Neural cell (in vitro differentiated cells): Measurements from ENCODE around the gene LGI4. TPM values are rescaled to one million over a fixed set of nuclear protein-coding genes. Genes with fewer than 3 reads are reported as not detected.

Experiments used
- H2AFZ ChIP-seq: fragments of 200-600, 300-800 bp; sonication (generic), shearing (Covaris generic); 2 replicates; pipeline ENCODE4 v1.6.0; 2014; ENCODE audit warnings: low read depth, mild to moderate bottlenecking, antibody characterized with exemption, low read length, moderate library complexity
- H3F3A ChIP-seq: fragments of 200-600 bp; shearing (Covaris generic); 2 replicates; pipeline ENCODE4 v1.6.1; 2016; ENCODE audit warnings: mild to moderate bottlenecking, moderate library complexity, mixed read lengths, antibody characterized with exemption, low read length; ENCODE audit not compliant: insufficient read depth, poor library complexity, severe bottlenecking
- H3K27ac ChIP-seq: fragments of 200-600, 300-800 bp; sonication (generic), shearing (Covaris generic); 2 replicates; pipeline ENCODE4 v1.5.1; 2014; ENCODE audit warnings: mild to moderate bottlenecking, low read length, moderate library complexity
- H3K27me3 ChIP-seq: fragments of 300-800, 200-600 bp; sonication (generic), shearing (Covaris generic); 2 replicates; pipeline ENCODE4 v1.6.0; 2014; ENCODE audit warnings: mild to moderate bottlenecking, low read depth, low read length, moderate library complexity; ENCODE audit not compliant: insufficient read depth
- H3K36me3 ChIP-seq: fragments of 300-800, 200-600 bp; sonication (generic), shearing (Covaris generic); 2 replicates; pipeline ENCODE4 v1.5.1; 2014; ENCODE audit warnings: mild to moderate bottlenecking, antibody characterized with exemption, low read length, moderate library complexity; ENCODE audit not compliant: insufficient read depth
- H3K4me2 ChIP-seq: fragments of 300-800, 200-600 bp; sonication (generic), shearing (Covaris generic); 2 replicates; pipeline ENCODE4 v1.6.0; 2014; ENCODE audit warnings: mild to moderate bottlenecking, low read length
- H3K4me3 ChIP-seq: fragments of 300-800, 200-600 bp; sonication (generic), shearing (Covaris generic); 2 replicates; pipeline ENCODE4 v1.5.1; 2014; ENCODE audit warnings: mild to moderate bottlenecking, low read length, moderate library complexity
- H3K79me2 ChIP-seq: fragments of 200-600 bp; shearing (Covaris generic); replicated peaks from 2 replicates; pipeline ENCODE4 v1.6.0; 2014; ENCODE audit warnings: mild to moderate bottlenecking, low read length, moderate library complexity; ENCODE audit not compliant: insufficient read depth
- H3K9ac ChIP-seq: fragments of 300-800, 200-600 bp; sonication (generic), shearing (Covaris generic); 2 replicates; pipeline ENCODE4 v1.6.1; 2016; ENCODE audit warnings: mild to moderate bottlenecking, low read length, mixed read lengths
- H3K9me2 ChIP-seq: fragments of 200-600 bp; shearing (Covaris generic); 2 replicates; pipeline ENCODE4 v1.6.1; 2016; ENCODE audit warnings: mild to moderate bottlenecking, low read length, mixed read lengths; ENCODE audit not compliant: insufficient read depth
- H3K9me3 ChIP-seq: fragments of 200-600, 300-800 bp; sonication (generic), shearing (Covaris generic); 2 replicates; pipeline ENCODE4 v1.6.1; 2016; ENCODE audit warnings: mild to moderate bottlenecking, mixed run types, low read length, moderate library complexity, mixed read lengths
- H4K20me1 ChIP-seq: fragments of 200-600 bp; shearing (Covaris generic); 2 replicates; pipeline ENCODE4 v1.6.1; 2016; ENCODE audit warnings: mild to moderate bottlenecking, mixed run types; ENCODE audit not compliant: insufficient read depth
- MXI1 ChIP-seq: fragments of 450-650 bp; conservative IDR thresholded peaks from 2 replicates; pipeline ENCODE4 v1.6.1; 2014; ENCODE audit warnings: antibody characterized with exemption, mild to moderate bottlenecking; ENCODE audit not compliant: poor library complexity, severe bottlenecking
- POLR2AphosphoS5 ChIP-seq: IDR thresholded peaks from 2 replicates; pipeline ENCODE4 v1.6.1; 2012
- REST ChIP-seq: IDR thresholded peaks from 2 replicates; pipeline ENCODE4 v1.6.1; 2012; ENCODE audit warnings: borderline replicate concordance
- SMC3 ChIP-seq: fragments of 450-650 bp; conservative IDR thresholded peaks from 2 replicates; pipeline ENCODE4 v1.6.1; 2014; ENCODE audit warnings: antibody characterized with exemption, mild to moderate bottlenecking, moderate library complexity; ENCODE audit not compliant: poor library complexity
- TAF1 ChIP-seq: IDR thresholded peaks from 2 replicates; pipeline ENCODE4 v1.6.1; 2012; ENCODE audit warnings: low read depth
- polyA plus RNA-seq: library from polyadenylated mRNA; depleted of rRNA; stranded (reverse); fragments of >200 nt; gene quantifications from 2 replicates; pipeline ENCODE4 v1.2.3, GENCODE V29; 2014

The LGI4 gene
- polyA plus RNA-seq, 1 donor from 2014 or later = 0.63 TPM

- Histone ChIP-seq H3K9ac (no peak overlapping the region), H3K9me3 (no peaks in the 10 kb centered on the region), H3K4me3 (no peak overlapping the region), H3K9me2 (no peaks in the 10 kb centered on the region), H3K36me3 (no peaks in the 10 kb centered on the region), H4K20me1 (no peaks in the 10 kb centered on the region), H2AFZ (no peak overlapping the region), H3K79me2 (no peaks in the 10 kb centered on the region), H3K27ac (no peak overlapping the region), H3K27me3 (no peaks in the 10 kb centered on the region), H3K4me2 (no peak overlapping the region), H3F3A (no peaks in the 10 kb centered on the region)
- TF ChIP-seq MXI1 (no peak), TAF1 (no peak), REST (no peak)
These were observed 42.8 kb upstream of the LGI4 start for GRCh38 chr19:35177377-35178274.

- Histone ChIP-seq H3F3A (no peaks in the 10 kb centered on the region), H3K27me3 (no peaks in the 10 kb centered on the region), H3K27ac (no peak overlapping the region), H3K9ac (no peak overlapping the region), H3K4me3 (no peak overlapping the region), H4K20me1 (no peaks in the 10 kb centered on the region), H3K9me2 (no peaks in the 10 kb centered on the region), H3K79me2 (no peaks in the 10 kb centered on the region), H3K4me2 (no peak overlapping the region), H3K9me3 (no peaks in the 10 kb centered on the region), H2AFZ (no peak overlapping the region), H3K36me3 (no peaks in the 10 kb centered on the region)
- no peak for TF ChIP-seq MXI1
- TF ChIP-seq TAF1 = no peak
- TF ChIP-seq REST = no peak
- TF ChIP-seq POLR2AphosphoS5 = no peak
- no peak for TF ChIP-seq SMC3
These were observed 41.3 kb upstream of the LGI4 start for GRCh38 chr19:35176181-35176570.
